ENCODE measurements around the gene C1orf35. TPM values are rescaled to one million over a fixed set of nuclear protein-coding genes. Genes with fewer than 3 reads are reported as not detected.

Gene C1orf35
- total and polyA plus RNA-seq, 2 of the 8 experiments (the other 6 are each of a cell fraction or from before 2014, with no cell fraction given) = 18.6 to 19.9 TPM

GRCh38 chr1:228090613-228091081, 12.5 kb downstream of the C1orf35 start:
- Histone ChIP-seq H2BK5ac (ENCODE audit: low read depth, low read length) (no peak overlapping the region), H2BK20ac (ENCODE audit: low read length) (no peak overlapping the region), H3K23ac (ENCODE audit: insufficient read length) (no peak overlapping the region), H3K56ac (replicated peaks; ENCODE audit: insufficient read length, low read depth, low read length) (no peak overlapping the region), H2AK5ac (ENCODE audit: low read depth, low read length) (no peak overlapping the region), H3K9me3 (ENCODE audit: insufficient read depth in 2 of 2, low read depth in 1 of 2, low read length in 1 of 2) (peaks cover 3 to 5% of the 10 kb centered on the region in 2 experiments; a peak in 3 of 4 replicates), H2AFZ (ENCODE audit: low read length) (no peak overlapping the region), H3K36me3 (ENCODE audit: control insufficient read depth in 2 of 4, insufficient read depth in 4 of 4, low read length in 3 of 4) (no peaks in the 10 kb centered on the region), H3K14ac (ENCODE audit: insufficient read length) (no peak overlapping the region), H2BK15ac (ENCODE audit: low read length) (no peak overlapping the region), H3K79me1 (ENCODE audit: low read depth, low read length) (peaks cover 47% of the 10 kb centered on the region), H4K5ac (ENCODE audit: insufficient read length, low read depth, low read length) (no peak overlapping the region), H3K4ac (replicated peaks; ENCODE audit: insufficient read length, low read depth, low read length) (no peak overlapping the region), H3K4me2 (ENCODE audit: insufficient read depth in 1 of 2, low read depth in 2 of 2, low read length in 2 of 2) (no peak overlapping the region), H3K4me1 (replicated peaks in 1 of 4; ENCODE audit: control insufficient read depth in 3 of 4, insufficient read depth in 4 of 4, low read length in 3 of 4) (peaks cover 0 to 3% (median 0%) of the 10 kb centered on the region in 4 experiments; a peak in 3 of 7 replicates), H3K9ac (replicated peaks in 1 of 4; ENCODE audit: extremely low read depth in 1 of 4, low read depth in 3 of 4, low read length in 3 of 4) (no peak overlapping the region), H3K27me3 (replicated peaks in 1 of 4; ENCODE audit: control insufficient read depth in 3 of 4, extremely low read depth in 1 of 4, insufficient read depth in 3 of 4, low read length in 3 of 4) (no peaks in the 10 kb centered on the region), H4K20me1 (replicated peaks in 1 of 2; ENCODE audit: control insufficient read depth in 1 of 2, insufficient read depth in 2 of 2, low read length in 2 of 2) (peaks cover 55 to 73% of the 10 kb centered on the region in 2 experiments), H3K18ac (ENCODE audit: extremely low read depth, low read length) (no peak overlapping the region), H3K23me2 (ENCODE audit: low read depth, low read length) (no peaks in the 10 kb centered on the region), H2BK12ac (ENCODE audit: low read depth, low read length) (no peak overlapping the region), H3K79me2 (ENCODE audit: control insufficient read depth in 1 of 2, insufficient read depth in 2 of 2, low read length in 2 of 2) (peaks cover 83 to 100% of the 10 kb centered on the region in 2 experiments), H3K4me3 (ENCODE audit: extremely low read depth in 1 of 4, insufficient read depth in 2 of 4, low read depth in 3 of 4, low read length in 4 of 4) (no peak overlapping the region), H4K91ac (replicated peaks; ENCODE audit: insufficient read length, low read length) (no peak overlapping the region), H3K27ac (ENCODE audit: low read depth, low read length) (no peak overlapping the region), H4K8ac (ENCODE audit: extremely low read depth, insufficient read depth, low read length) (no peak overlapping the region), H2BK120ac (replicated peaks; ENCODE audit: low read depth, low read length) (no peak overlapping the region)
- 86% methylated on average over 2 of the region's 2 CpGs; no CpG with 5 or more reads in 1 of the 2 experiments for WGBS, 2 experiments (ENCODE audit: extremely low coverage in 1 of 2, insufficient coverage in 1 of 2, insufficient read length in 1 of 2, insufficient replicate concordance in 2 of 2, low coverage in 1 of 2, low lambda C conversion rate in 2 of 2, missing lambda C conversion rate in 1 of 2)
- ChIA-PET CTCF (ENCODE audit: partially characterized antibody) (interaction anchor here (0.6 to 2.9 kb wide), 5 partner anchors 10 to 381 kb away, joined by 3 to 14 read pairs (median 7); no protein-coding TSS in a partner anchor), POLR2A (ENCODE audit: partially characterized antibody) (interaction anchor here (1.3 to 7.1 kb wide), 3 partner anchors 8 to 13 kb away, joined by 3 to 53 read pairs (median 5); partner anchors contain the start of gene ARF1)
- FAIRE-seq = no peak
- TF ChIP-seq RBBP5 (IDR thresholded peaks at IDR 0.05; ENCODE audit: borderline replicate concordance, low read depth, low read length) = no peak
- no peak for DNase-seq (ENCODE audit: low read depth in 1 of 2, low spot score in 2 of 2)
